Naive thymus-derived CD4-positive, alpha-beta T cell (primary cell): ENCODE results near the gene OGFR. TPM values are rescaled to one million over a fixed set of nuclear protein-coding genes. Genes with fewer than 3 reads are reported as not detected.
"Not testable (repeated sequence)": the region's sequence is repeated elsewhere in the genome, so short reads cannot be mapped to it uniquely, and the experiment has no call there.

Experiments used
- ATAC-seq: fragments of 150-1000 bp; cut with Tn5 transposase; 2 replicates; pipeline ENCODE4 v1.10.0; 2021; ENCODE audit warnings: mild to moderate bottlenecking, moderate library complexity
- CTCF ChIA-PET: fragments of 350-600 bp; sonication (Branson Sonifier 250); formaldehyde crosslinking; loops from one replicate; lab custom pipeline; 2021; ENCODE audit warnings: antibody characterized with exemption; lab: Charles Lee
- POLR2A ChIA-PET: fragments of 350-600 bp; sonication (Branson Sonifier 250); formaldehyde crosslinking; loops from one replicate; lab custom pipeline; 2021; ENCODE audit warnings: antibody characterized with exemption, inconsistent platforms; lab: Charles Lee
- DNase-seq, 9 donors: peaks; one replicate each; pipeline versions ENCODE4 v3.0.0 to v3.0.0-alpha.2; 2020 to 2022; ENCODE audit warnings: mixed read lengths in 1 of 9
- H3K27ac ChIP-seq: one replicate; pipeline ENCODE4 v1.7.0; 2013; ENCODE audit warnings: mild to moderate bottlenecking, low read depth, low read length, moderate library complexity
- H3K27me3 ChIP-seq, 2 donors: one replicate each; pipeline ENCODE4 v1.7.0; 2013; ENCODE audit warnings: low read length in 2 of 2, mild to moderate bottlenecking in 2 of 2, moderate library complexity in 2 of 2; ENCODE audit not compliant: control insufficient read depth in 2 of 2, insufficient read depth in 2 of 2
- H3K36me3 ChIP-seq, 3 experiments: 1 replicate in 2 of 3; 2 replicates in 1 of 3; pipeline ENCODE4 v1.7.0; 2013; ENCODE audit warnings: low read length in 3 of 3, mild to moderate bottlenecking in 3 of 3, moderate library complexity in 1 of 3; ENCODE audit not compliant: insufficient read depth in 3 of 3, control insufficient read depth in 2 of 3
- H3K4me1 ChIP-seq, 2 donors: one replicate each; pipeline ENCODE4 v1.7.0; 2013; ENCODE audit warnings: low read length in 2 of 2, mild to moderate bottlenecking in 2 of 2, moderate library complexity in 1 of 2; ENCODE audit not compliant: control insufficient read depth in 2 of 2, insufficient read depth in 2 of 2
- H3K4me3 ChIP-seq: 2 replicates; pipeline ENCODE4 v1.7.0; 2013; ENCODE audit warnings: mild to moderate bottlenecking, low read length
- H3K9me3 ChIP-seq, 3 experiments: 1 replicate in 2 of 3; 2 replicates in 1 of 3; pipeline ENCODE4 v1.7.0; 2013; ENCODE audit warnings: low read length in 3 of 3; ENCODE audit not compliant: control insufficient read depth in 2 of 3
- H3K27ac Mint-ChIP-seq, 9 donors: one replicate each; pipeline ENCODE4 v1.8.0; 2020 to 2022; ENCODE audit warnings: mixed read lengths in 9 of 9, mild to moderate bottlenecking in 8 of 9, moderate library complexity in 5 of 9, inconsistent platforms in 2 of 9
- H3K27me3 Mint-ChIP-seq, 5 donors: one replicate each; pipeline ENCODE4 v1.8.0; 2021 to 2022; ENCODE audit warnings: mixed read lengths in 5 of 5, mild to moderate bottlenecking in 1 of 5
- H3K36me3 Mint-ChIP-seq, 5 donors: one replicate each; pipeline ENCODE4 v1.8.0; 2020 to 2022; ENCODE audit warnings: mixed read lengths in 5 of 5, mild to moderate bottlenecking in 3 of 5, inconsistent platforms in 1 of 5
- H3K4me1 Mint-ChIP-seq, 7 donors: one replicate each; pipeline ENCODE4 v1.8.0; 2020 to 2022; ENCODE audit warnings: mixed read lengths in 7 of 7, mild to moderate bottlenecking in 3 of 7, inconsistent platforms in 1 of 7
- H3K4me3 Mint-ChIP-seq, 10 donors: one replicate each; pipeline ENCODE4 v1.8.0; 2020 to 2022; ENCODE audit warnings: mild to moderate bottlenecking in 10 of 10, mixed read lengths in 10 of 10, moderate library complexity in 6 of 10, inconsistent platforms in 2 of 10
- H3K9me3 Mint-ChIP-seq, 11 donors: one replicate each; pipeline ENCODE4 v1.8.0; 2020 to 2022; ENCODE audit warnings: mixed read lengths in 11 of 11, mild to moderate bottlenecking in 4 of 11, inconsistent platforms in 1 of 11, moderate library complexity in 1 of 11
- intact Hi-C, 2 donors: fragments of 100-400 bp; cut with micrococcal nuclease; formaldehyde crosslinking; loops; one replicate each; pipeline ENCODE4 v1.15.1; 2023
- polyA plus RNA-seq, 2 donors: library from polyadenylated mRNA; unstranded; fragments of 300-500 nt; fragmentation: Illumina TruSeq; gene quantifications; one replicate each; pipeline ENCODE4 v1.2.3, GENCODE V29; 2021
- total RNA-seq, 6 experiments: library from RNA in 5 of 6; stranded (reverse) in 5 of 6; gene quantifications; 1 replicate in 5 of 6; 2 replicates in 1 of 6; pipeline ENCODE4 v1.2.3 and lab custom pipeline; 2021 to 2026

OGFR gene
- total and polyA plus RNA-seq, 7 experiments from 2014 or later, result 34.5 to 82.7 (median 69.6) TPM

DNA sequence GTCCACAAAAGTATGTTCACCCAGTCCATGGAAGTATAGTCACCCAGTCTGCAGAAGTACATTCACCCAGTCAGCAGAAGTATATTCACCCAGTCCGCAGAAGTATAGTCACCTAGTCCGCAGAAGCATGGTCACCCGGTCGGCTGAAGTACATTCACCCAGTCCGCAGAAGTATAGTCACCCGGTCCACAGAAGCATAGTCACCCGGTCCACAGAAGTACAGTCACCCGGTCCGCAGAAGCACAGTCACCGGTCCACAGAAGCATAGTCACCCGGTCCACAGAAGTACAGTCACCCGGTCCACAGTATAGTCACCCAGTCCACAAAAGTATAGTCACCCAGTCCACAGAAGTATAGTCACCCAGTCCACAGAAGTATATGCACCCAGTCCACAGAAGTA lies 48.2 kb downstream of the OGFR start:
- no peak overlapping the region for H3K4me3 Mint-ChIP-seq
- no peak for ATAC-seq

DNA sequence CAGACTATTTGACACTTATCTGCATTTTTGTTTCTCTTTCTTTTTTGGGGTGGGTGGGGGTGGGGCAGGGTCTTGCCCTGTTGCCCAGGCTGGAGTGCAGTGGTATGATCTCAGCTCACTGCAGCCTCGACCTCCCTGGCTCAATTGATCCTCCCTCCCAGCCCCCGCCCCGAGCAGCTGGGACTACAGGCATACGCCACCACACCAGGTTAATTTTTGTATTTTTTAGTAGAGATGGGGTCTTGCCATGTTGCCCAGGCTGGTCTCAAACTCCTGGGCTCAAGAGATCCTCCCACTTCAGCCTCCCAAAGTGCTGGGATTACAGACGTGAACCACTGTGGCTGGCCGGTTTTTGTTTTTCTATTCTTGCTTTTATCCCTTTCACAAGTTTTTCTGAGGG lies 48.7 kb downstream of the OGFR start:
- H3K9me3 Mint-ChIP-seq, intact Hi-C loops, H3K27ac ChIP-seq, ATAC-seq, POLR2A ChIA-PET, H3K27me3 Mint-ChIP-seq, H3K4me1 ChIP-seq, H3K9me3 ChIP-seq, H3K27ac Mint-ChIP-seq, H3K4me3 ChIP-seq, H3K27me3 ChIP-seq, H3K4me3 Mint-ChIP-seq, DNase-seq, CTCF ChIA-PET: not testable (repeated sequence)
- Mint-ChIP-seq H3K4me1 (peaks cover 3 to 15% (median 4%) of the 10 kb centered on the region in 7 donors), H3K36me3 (peaks cover 6 to 34% (median 16%) of the 10 kb centered on the region in 5 donors)
- peaks cover 0 to 24% (median 3%) of the 10 kb centered on the region in 3 experiments for H3K36me3 ChIP-seq

More for the DNA sequence above, 48.2 kb downstream of the OGFR start:
- Mint-ChIP-seq H3K36me3 (peaks cover 6 to 34% (median 12%) of the 10 kb centered on the region in 5 donors), H3K27me3 (no peaks in the 10 kb centered on the region), H3K4me1 (peaks cover 0 to 10% (median 3%) of the 10 kb centered on the region in 7 donors), H3K27ac (no peak overlapping the region), H3K9me3 (peaks cover 0 to 2% (median 0%) of the 10 kb centered on the region in 11 donors)
- POLR2A ChIA-PET, result no interaction called here
- H3K4me1 ChIP-seq, result no peaks in the 10 kb centered on the region
- no peak for DNase-seq
- no peaks in the 10 kb centered on the region for H3K27me3 ChIP-seq
- intact Hi-C loops, result no loop called here
- H3K9me3 ChIP-seq, result no peaks in the 10 kb centered on the region
- no peak overlapping the region for H3K4me3 ChIP-seq
- H3K36me3 ChIP-seq, result peaks cover 0 to 24% (median 3%) of the 10 kb centered on the region in 3 experiments
- H3K27ac ChIP-seq, result no peak overlapping the region
- CTCF ChIA-PET, result no interaction called here

DNA sequence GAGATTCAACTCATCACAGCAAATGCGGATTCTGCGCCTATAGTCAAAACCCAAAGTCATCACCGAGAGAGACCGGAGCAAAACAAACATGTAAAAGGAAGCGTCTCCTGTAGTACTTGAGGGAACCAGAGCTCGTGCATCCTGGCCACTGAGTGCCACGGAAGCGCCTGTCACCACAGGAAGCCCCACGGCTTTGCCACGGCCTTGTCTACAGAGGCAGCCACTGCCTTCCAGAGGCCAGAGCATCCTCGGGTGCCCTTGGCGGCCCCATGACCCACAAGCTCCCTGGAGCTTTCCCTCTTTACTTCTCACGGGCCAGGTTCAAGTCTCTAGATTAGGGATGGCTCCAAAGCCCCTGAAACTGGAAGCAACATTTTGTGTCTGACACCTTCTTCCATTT lies 49.5 kb downstream of the OGFR start:
- Histone ChIP-seq H3K27me3 (no peaks in the 10 kb centered on the region), H3K9me3 (no peaks in the 10 kb centered on the region), H3K27ac (no peak overlapping the region), H3K36me3 (peaks cover 0 to 22% (median 3%) of the 10 kb centered on the region in 3 experiments), H3K4me3 (no peak overlapping the region), H3K4me1 (no peaks in the 10 kb centered on the region)
- ChIA-PET CTCF (no interaction called here), POLR2A (no interaction called here)
- intact Hi-C loops, result no loop called here
- Mint-ChIP-seq H3K4me1 (peaks cover 4 to 17% (median 8%) of the 10 kb centered on the region in 7 donors), H3K4me3 (no peak overlapping the region), H3K9me3 (no peaks in the 10 kb centered on the region), H3K27me3 (peaks cover 0 to 1% (median 0%) of the 10 kb centered on the region in 5 donors), H3K27ac (no peak overlapping the region), H3K36me3 (peaks cover 7 to 34% (median 16%) of the 10 kb centered on the region in 5 donors)
- no peak for DNase-seq
- ATAC-seq, result no peak

DNA sequence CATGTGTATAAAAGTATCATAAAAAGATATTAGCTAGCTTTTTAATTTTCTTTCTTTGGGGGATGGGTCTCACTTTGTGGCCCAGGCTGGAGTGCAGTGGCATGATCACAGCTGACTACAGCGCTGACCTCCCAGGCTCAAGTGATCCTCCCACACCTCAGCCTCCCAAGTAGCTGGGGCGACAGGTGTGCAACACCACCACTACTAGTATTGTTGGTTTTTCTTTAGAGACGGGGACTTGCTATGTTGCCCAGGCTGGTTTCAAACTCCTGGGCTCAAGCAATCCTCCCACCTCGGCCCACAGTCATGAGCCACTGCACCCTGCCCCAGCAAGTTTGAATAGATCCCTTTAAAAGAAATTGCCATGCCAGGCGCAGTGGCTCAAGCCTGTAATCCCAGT lies 50.5 kb downstream of the OGFR start:
- intact Hi-C loops, result no loop called here
- H3K27ac ChIP-seq, result no peak overlapping the region
- no peak overlapping the region for H3K4me3 Mint-ChIP-seq
- peaks cover 0 to 20% (median 3%) of the 10 kb centered on the region in 3 experiments for H3K36me3 ChIP-seq
- no peak overlapping the region for H3K4me3 ChIP-seq
- no peak overlapping the region for H3K27ac Mint-ChIP-seq
- peaks cover 11 to 34% (median 16%) of the 10 kb centered on the region in 5 donors for H3K36me3 Mint-ChIP-seq
- H3K9me3 Mint-ChIP-seq, result no peaks in the 10 kb centered on the region
- no peak for DNase-seq
- ATAC-seq, result no peak
- H3K4me1 ChIP-seq, result peaks cover 3 to 10% of the 10 kb centered on the region in 2 donors
- no peaks in the 10 kb centered on the region for H3K9me3 ChIP-seq
- no peaks in the 10 kb centered on the region for H3K27me3 ChIP-seq
- H3K4me1 Mint-ChIP-seq, result peaks cover 10 to 25% (median 15%) of the 10 kb centered on the region in 7 donors
- CTCF ChIA-PET, result interaction anchor here (1.0 kb wide), 1 partner anchor 94 kb away, joined by 3 read pairs; no protein-coding TSS in a partner anchor
- peaks cover 0 to 11% (median 0%) of the 10 kb centered on the region in 5 donors for H3K27me3 Mint-ChIP-seq
- POLR2A ChIA-PET, result no interaction called here

DNA sequence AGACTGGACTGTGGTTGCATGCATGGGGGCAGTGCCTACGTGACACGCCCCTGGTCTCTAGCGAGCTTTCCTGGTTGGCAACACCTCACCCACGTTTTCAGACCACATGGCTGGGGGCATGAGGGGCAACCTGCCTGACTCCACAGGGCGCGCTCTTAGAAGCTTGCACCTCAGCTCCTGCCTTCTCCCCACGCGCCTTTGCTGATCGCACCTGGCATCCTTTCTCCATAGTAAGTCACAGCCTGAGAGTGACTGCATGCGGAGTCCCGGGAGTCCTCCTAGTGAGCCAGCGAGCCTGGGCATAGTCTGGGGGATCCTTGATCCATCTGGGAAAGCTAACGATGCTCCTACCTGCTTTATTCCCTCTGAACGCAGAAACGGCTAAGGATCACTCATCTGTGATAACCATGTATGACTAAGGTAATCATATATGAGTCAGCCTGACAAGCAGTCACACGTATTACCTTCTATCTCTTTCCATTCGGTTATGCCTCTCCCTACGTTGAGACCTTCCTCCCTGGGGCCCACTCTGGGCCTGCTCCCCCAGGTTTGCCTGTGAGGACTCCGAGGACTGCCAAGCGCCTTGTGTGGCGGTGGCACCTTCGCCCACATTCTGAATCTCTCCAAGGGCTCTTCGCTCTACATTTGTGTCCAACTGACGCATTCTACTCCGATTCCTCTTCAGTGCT lies 52.4 kb downstream of the OGFR start:
- H3K36me3 Mint-ChIP-seq, result peaks cover 11 to 31% (median 16%) of the 10 kb centered on the region in 5 donors
- CTCF ChIA-PET, result no interaction called here
- POLR2A ChIA-PET, result no interaction called here
- H3K27ac Mint-ChIP-seq, result no peak overlapping the region
- Histone ChIP-seq H3K4me3 (no peak overlapping the region), H3K27me3 (no peaks in the 10 kb centered on the region), H3K9me3 (no peaks in the 10 kb centered on the region), H3K27ac (no peak overlapping the region), H3K36me3 (peaks cover 0 to 20% (median 3%) of the 10 kb centered on the region in 3 experiments), H3K4me1 (peaks cover 9 to 15% of the 10 kb centered on the region in 2 donors)
- peaks cover 0 to 19% (median 0%) of the 10 kb centered on the region in 5 donors for H3K27me3 Mint-ChIP-seq
- intact Hi-C loops, result no loop called here
- H3K4me1 Mint-ChIP-seq, result peaks cover 16 to 28% (median 22%) of the 10 kb centered on the region in 7 donors
- ATAC-seq (no peak), DNase-seq (no peak)
- H3K4me3 Mint-ChIP-seq, result no peak overlapping the region
- H3K9me3 Mint-ChIP-seq, result peaks cover 0 to 2% (median 0%) of the 10 kb centered on the region in 11 donors

DNA sequence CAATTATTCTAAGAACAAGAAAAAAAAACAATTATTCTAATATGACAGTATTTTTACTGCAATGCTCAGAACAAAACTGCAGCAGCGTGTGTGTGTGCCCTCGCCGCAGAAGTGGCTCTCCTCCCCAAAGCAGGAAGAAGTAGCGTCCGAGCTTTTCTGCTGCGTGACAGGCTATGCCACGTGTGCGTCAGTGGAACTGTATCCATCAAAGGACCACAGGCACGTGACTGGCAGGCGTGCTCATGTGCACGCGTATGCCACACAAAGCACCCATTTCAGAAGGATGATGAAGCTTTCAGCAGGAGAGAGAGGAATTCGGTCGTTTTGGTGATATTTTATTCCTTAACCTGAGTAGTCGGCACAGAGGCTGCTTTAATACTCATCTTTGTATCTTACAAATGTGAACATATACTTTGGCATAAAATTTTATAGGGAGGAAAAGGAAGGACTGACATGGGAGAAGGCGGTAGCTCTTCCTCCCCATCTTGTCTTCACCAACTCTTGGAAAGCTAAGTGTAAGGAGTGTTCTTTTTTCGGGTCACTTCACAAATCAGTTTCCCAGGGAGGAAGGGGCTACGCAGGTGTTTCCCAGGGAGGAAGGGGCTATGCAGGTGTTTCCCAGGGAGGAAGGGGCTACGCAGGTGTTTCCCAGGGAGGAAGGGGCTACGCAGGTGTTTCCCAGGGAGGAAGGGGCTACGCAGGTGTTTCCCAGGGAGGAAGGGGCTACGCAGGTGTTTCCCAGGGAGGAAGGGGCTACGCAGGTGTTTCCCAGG lies 53.6 kb downstream of the OGFR start:
- ChIA-PET CTCF (no interaction called here), POLR2A (no interaction called here)
- DNase-seq, result no peak
- peaks cover 6 to 23% (median 16%) of the 10 kb centered on the region in 5 donors for H3K36me3 Mint-ChIP-seq
- peaks cover 0 to 3% (median 0%) of the 10 kb centered on the region in 11 donors for H3K9me3 Mint-ChIP-seq
- Histone ChIP-seq H3K4me1 (peaks cover 9 to 15% of the 10 kb centered on the region in 2 donors), H3K27me3 (no peaks in the 10 kb centered on the region), H3K27ac (no peak overlapping the region), H3K4me3 (no peak overlapping the region), H3K36me3 (peaks cover 0 to 20% (median 3%) of the 10 kb centered on the region in 3 experiments), H3K9me3 (no peaks in the 10 kb centered on the region)
- peaks cover 12 to 32% (median 22%) of the 10 kb centered on the region in 7 donors for H3K4me1 Mint-ChIP-seq
- peak overlapping the region in 5 of 10 donors; percentile 2 to 61 (median 3) for H3K4me3 Mint-ChIP-seq
- ATAC-seq, result no peak
- peak overlapping the region in 1 of 9 donors; percentile 37 for H3K27ac Mint-ChIP-seq
- intact Hi-C loops, result no loop called here
- peaks cover 0 to 25% (median 0%) of the 10 kb centered on the region in 5 donors for H3K27me3 Mint-ChIP-seq
